HG02642 (cell line): ENCODE data around the gene FBXL17.
"Not testable (repeated sequence)": the region's sequence is repeated elsewhere in the genome, so short reads cannot be mapped to it uniquely, and the experiment has no call there.

Source experiments
- ATAC-seq: cut with Tn5 transposase; IDR thresholded peaks from one replicate; pipeline ENCODE4 v1.9.1; 2021; ENCODE audit warnings: mild to moderate bottlenecking; ENCODE audit not compliant: unreplicated experiment, poor library complexity

FBXL17 gene

GRCh38 chr5:108174286-108174685 is 207.6 kb downstream of the FBXL17 start:
- ATAC-seq, result no peak

GRCh38 chr5:108171759-108172158 is 210.1 kb downstream of the FBXL17 start:
- ATAC-seq, result no peak

- ATAC-seq, result no peak
Measured at GRCh38 chr5:108168915-108169314, 213.0 kb downstream of the FBXL17 start.

- ATAC-seq, result no peak
Measured at GRCh38 chr5:108167174-108167573, 214.7 kb downstream of the FBXL17 start.

- ATAC-seq, result no peak
Measured at GRCh38 chr5:108164574-108164973, 217.3 kb downstream of the FBXL17 start.

- not testable (repeated sequence) for ATAC-seq
Measured at GRCh38 chr5:108152854-108153253, 229.0 kb downstream of the FBXL17 start.

GRCh38 chr5:108149369-108149768 is 232.5 kb downstream of the FBXL17 start:
- ATAC-seq, result no peak

- peak; percentile 77 for ATAC-seq
Measured at GRCh38 chr5:108148715-108149139, 233.2 kb downstream of the FBXL17 start.

- no peak for ATAC-seq
Measured at GRCh38 chr5:108146222-108146621, 235.7 kb downstream of the FBXL17 start.

- ATAC-seq, result no peak
Measured at GRCh38 chr5:108145351-108145750, 236.5 kb downstream of the FBXL17 start.

GRCh38 chr5:108144332-108144731 is 237.6 kb downstream of the FBXL17 start:
- ATAC-seq, result no peak

- no peak for ATAC-seq
Measured at GRCh38 chr5:108143581-108143980, 238.3 kb downstream of the FBXL17 start.

GRCh38 chr5:108141676-108142075 is 240.2 kb downstream of the FBXL17 start:
- peak; percentile 46 for ATAC-seq

- no peak for ATAC-seq
Measured at GRCh38 chr5:108136493-108136892, 245.4 kb downstream of the FBXL17 start.

GRCh38 chr5:108129129-108129528 is 252.8 kb downstream of the FBXL17 start:
- ATAC-seq, result no peak

GRCh38 chr5:108125771-108126511 is 256.0 kb downstream of the FBXL17 start:
- no peak for ATAC-seq

- no peak for ATAC-seq
Measured at GRCh38 chr5:108124596-108124995, 257.3 kb downstream of the FBXL17 start.

- ATAC-seq, result no peak
Measured at GRCh38 chr5:108122702-108123101, 259.2 kb downstream of the FBXL17 start.

GRCh38 chr5:108118813-108119514 is 262.9 kb downstream of the FBXL17 start:
- no peak for ATAC-seq

GRCh38 chr5:108115673-108116072 is 266.2 kb downstream of the FBXL17 start:
- no peak for ATAC-seq

- ATAC-seq, result no peak
Measured at GRCh38 chr5:108113950-108114349, 267.9 kb downstream of the FBXL17 start.

GRCh38 chr5:108111736-108112135 is 270.2 kb downstream of the FBXL17 start:
- no peak for ATAC-seq
